Measurements from ENCODE around the gene ANKRD13C. TPM values are rescaled to one million over a fixed set of nuclear protein-coding genes. Genes with fewer than 3 reads are reported as not detected.

The ANKRD13C gene
- total and polyA plus RNA-seq, 4 donors = 3.3 to 14.1 (median 8.3) TPM

GRCh38 chr1:70277875-70278274 lies 76.6 kb downstream of the ANKRD13C start:
- peaks cover 3 to 10% (median 6%) of the 10 kb centered on the region in 4 donors for H3K36me3 ChIP-seq (ENCODE audit: control insufficient read depth in 4 of 4, insufficient read depth in 3 of 4, low read depth in 1 of 4, low read length in 3 of 4)
- 96% methylated on average over 5 of the region's 5 CpGs for WGBS

More at GRCh38 chr1:70277875-70278274, 76.6 kb downstream of the ANKRD13C start:
- H3K9ac ChIP-seq (ENCODE audit: low read depth in 1 of 2, low read length in 2 of 2) = no peak overlapping the region
- TF ChIP-seq, protein P1, sequence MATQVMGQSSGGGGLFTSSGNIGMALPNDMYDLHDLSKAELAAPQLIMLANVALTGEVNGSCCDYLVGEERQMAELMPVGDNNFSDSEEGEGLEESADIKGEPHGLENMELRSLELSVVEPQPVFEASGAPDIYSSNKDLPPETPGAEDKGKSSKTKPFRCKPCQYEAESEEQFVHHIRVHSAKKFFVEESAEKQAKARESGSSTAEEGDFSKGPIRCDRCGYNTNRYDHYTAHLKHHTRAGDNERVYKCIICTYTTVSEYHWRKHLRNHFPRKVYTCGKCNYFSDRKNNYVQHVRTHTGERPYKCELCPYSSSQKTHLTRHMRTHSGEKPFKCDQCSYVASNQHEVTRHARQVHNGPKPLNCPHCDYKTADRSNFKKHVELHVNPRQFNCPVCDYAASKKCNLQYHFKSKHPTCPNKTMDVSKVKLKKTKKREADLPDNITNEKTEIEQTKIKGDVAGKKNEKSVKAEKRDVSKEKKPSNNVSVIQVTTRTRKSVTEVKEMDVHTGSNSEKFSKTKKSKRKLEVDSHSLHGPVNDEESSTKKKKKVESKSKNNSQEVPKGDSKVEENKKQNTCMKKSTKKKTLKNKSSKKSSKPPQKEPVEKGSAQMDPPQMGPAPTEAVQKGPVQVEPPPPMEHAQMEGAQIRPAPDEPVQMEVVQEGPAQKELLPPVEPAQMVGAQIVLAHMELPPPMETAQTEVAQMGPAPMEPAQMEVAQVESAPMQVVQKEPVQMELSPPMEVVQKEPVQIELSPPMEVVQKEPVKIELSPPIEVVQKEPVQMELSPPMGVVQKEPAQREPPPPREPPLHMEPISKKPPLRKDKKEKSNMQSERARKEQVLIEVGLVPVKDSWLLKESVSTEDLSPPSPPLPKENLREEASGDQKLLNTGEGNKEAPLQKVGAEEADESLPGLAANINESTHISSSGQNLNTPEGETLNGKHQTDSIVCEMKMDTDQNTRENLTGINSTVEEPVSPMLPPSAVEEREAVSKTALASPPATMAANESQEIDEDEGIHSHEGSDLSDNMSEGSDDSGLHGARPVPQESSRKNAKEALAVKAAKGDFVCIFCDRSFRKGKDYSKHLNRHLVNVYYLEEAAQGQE (IDR thresholded peaks at IDR 0.05) = no peak
- TF ChIP-seq NR2F2 (IDR thresholded peaks at IDR 0.05) (no peak), GABPA (IDR thresholded peaks at IDR 0.05 in 1 of 2, conservative IDR thresholded peaks at IDR 0.05 in 1 of 2) (no peak), ZBTB33 (IDR thresholded peaks at IDR 0.05) (no peak), FOXA2 (IDR thresholded peaks at IDR 0.05) (no peak), CTCF (IDR thresholded peaks at IDR 0.05; ENCODE audit: low read depth, low read length, missing input control) (no peak), SP1 (IDR thresholded peaks at IDR 0.05) (no peak), HNF4A (conservative IDR thresholded peaks at IDR 0.05) (no peak), FOXA1 (IDR thresholded peaks at IDR 0.05) (no peak), EGR1 (IDR thresholded peaks at IDR 0.05; ENCODE audit: low read depth in 2 of 2) (no peak), JUND (IDR thresholded peaks at IDR 0.05) (no peak), HNF4G (IDR thresholded peaks at IDR 0.05) (no peak), TAF1 (conservative IDR thresholded peaks at IDR 0.05) (no peak), RAD21 (IDR thresholded peaks at IDR 0.05) (no peak), YY1 (IDR thresholded peaks at IDR 0.05) (no peak), RXRA (IDR thresholded peaks at IDR 0.05) (no peak)
- TF ChIP-seq, protein P2, sequence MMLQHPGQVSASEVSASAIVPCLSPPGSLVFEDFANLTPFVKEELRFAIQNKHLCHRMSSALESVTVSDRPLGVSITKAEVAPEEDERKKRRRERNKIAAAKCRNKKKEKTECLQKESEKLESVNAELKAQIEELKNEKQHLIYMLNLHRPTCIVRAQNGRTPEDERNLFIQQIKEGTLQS (IDR thresholded peaks at IDR 0.05) = no peak
- TF ChIP-seq, protein P3, sequence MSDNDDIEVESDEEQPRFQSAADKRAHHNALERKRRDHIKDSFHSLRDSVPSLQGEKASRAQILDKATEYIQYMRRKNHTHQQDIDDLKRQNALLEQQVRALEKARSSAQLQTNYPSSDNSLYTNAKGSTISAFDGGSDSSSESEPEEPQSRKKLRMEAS (IDR thresholded peaks at IDR 0.05) = no peak
- H3K27ac ChIP-seq (ENCODE audit: low read depth in 1 of 2, low read length in 2 of 2) = no peak overlapping the region
- H3K4me1 ChIP-seq (ENCODE audit: control insufficient read depth in 4 of 4, insufficient read depth in 4 of 4, low read length in 3 of 4) = no peaks in the 10 kb centered on the region
- H3K9me3 ChIP-seq (ENCODE audit: control insufficient read depth in 4 of 4, low read length in 3 of 4) = no peaks in the 10 kb centered on the region
- no peak overlapping the region for H3K4me3 ChIP-seq (ENCODE audit: low read depth in 1 of 3, low read length in 3 of 3)
- no peaks in the 10 kb centered on the region for H3K27me3 ChIP-seq (ENCODE audit: control insufficient read depth in 4 of 4, insufficient read depth in 4 of 4, low read length in 3 of 4)
- no peak for DNase-seq (ENCODE audit: low spot score)

All from liver (tissue), 9 donors.